Gastroesophageal sphincter (tissue), 4 donors: ENCODE data around the gene SLC2A13. TPM values are rescaled to one million over a fixed set of nuclear protein-coding genes. Genes with fewer than 3 reads are reported as not detected.

ENCODE experiments used
- ATAC-seq: fragments of 150-250 bp; one replicate; pipeline ENCODE4 v1.9.1; 2016; ENCODE audit warnings: mild to moderate bottlenecking, moderate library complexity
- H3K27ac ChIP-seq, 4 donors: fragments of 200-600 bp; sonication (generic) in 3 of 4; 1 replicate in 3 of 4; 2 replicates in 1 of 4; pipeline ENCODE4 v1.5.1; 2016 to 2019
- H3K27me3 ChIP-seq: fragments of 200-600 bp; sonication (generic); one replicate; pipeline ENCODE4 v1.5.1; 2019
- H3K36me3 ChIP-seq, 2 donors: fragments of 200-600 bp; sonication (generic); one replicate each; pipeline ENCODE4 v1.5.1; 2019; ENCODE audit warnings: control low read depth in 1 of 2
- H3K4me1 ChIP-seq, 3 donors: fragments of 200-600 bp; sonication (generic); 1 replicate in 2 of 3; 2 replicates in 1 of 3; pipeline ENCODE4 v1.5.1; 2016 to 2019; ENCODE audit warnings: control low read depth in 2 of 3
- H3K4me3 ChIP-seq, 2 donors: fragments of 200-600 bp; sonication (generic); one replicate each; pipeline ENCODE4 v1.5.1; 2019; ENCODE audit warnings: mild to moderate bottlenecking in 1 of 2, moderate library complexity in 1 of 2
- H3K9me3 ChIP-seq, 3 donors: fragments of 200-600 bp; sonication (generic); one replicate each; pipeline ENCODE4 v1.5.1; 2017 to 2019; ENCODE audit warnings: control low read depth in 2 of 3
- CTCF ChIP-seq, 4 experiments: fragments of 200-600 bp in 2 of 4; fragments of 450-650 bp in 2 of 4; sonication (generic) in 1 of 4; IDR thresholded peaks; one replicate each; pipeline ENCODE4 v1.5.1; 2017 to 2019; ENCODE audit warnings: antibody characterized with exemption in 4 of 4, mild to moderate bottlenecking in 2 of 4, moderate library complexity in 2 of 4
- EP300 ChIP-seq: sonication (generic); formaldehyde crosslinking; IDR thresholded peaks from one replicate; pipeline ENCODE4 v1.6.1; 2017; ENCODE audit warnings: antibody characterized with exemption, mild to moderate bottlenecking
- POLR2A ChIP-seq, 2 donors: fragments of 450-650 bp; IDR thresholded peaks; one replicate each; pipeline ENCODE4 v1.6.1; 2017; ENCODE audit warnings: antibody characterized with exemption in 2 of 2, mild to moderate bottlenecking in 2 of 2, moderate library complexity in 1 of 2
- POLR2AphosphoS5 ChIP-seq: sonication (generic); formaldehyde crosslinking; IDR thresholded peaks from one replicate; pipeline ENCODE4 v1.6.1; 2017; ENCODE audit warnings: antibody characterized with exemption
- WGBS, 2 donors: methylation state at CpG; one replicate each; pipeline ENCODE4 v1.1.5; 2018; ENCODE audit warnings: low coverage in 1 of 2; 5-methylcytosine and 5-hydroxymethylcytosine counted together
- total RNA-seq, 4 donors: library from RNA; depleted of rRNA; stranded (reverse); fragments of >200 nt; gene quantifications; one replicate each; pipeline ENCODE4 v1.1.0, GENCODE V29; 2016

SLC2A13 gene
- total RNA-seq, 4 donors from 2014 or later, result 20.4 to 38.3 (median 22.3) TPM

GRCh38 chr12:40101747-40102146, 4.1 kb downstream of the SLC2A13 start:
- no peak for TF ChIP-seq POLR2AphosphoS5
- H3K27me3 ChIP-seq, result no peaks in the 10 kb centered on the region
- H3K4me1 ChIP-seq, result peaks cover 0 to 50% (median 3%) of the 10 kb centered on the region in 3 donors
- no peak overlapping the region for H3K27ac ChIP-seq
- H3K9me3 ChIP-seq, result no peaks in the 10 kb centered on the region
- 82 to 93% methylated on average over 1 of the region's 1 CpG for WGBS, 2 donors
- H3K36me3 ChIP-seq, result no peaks in the 10 kb centered on the region
- H3K4me3 ChIP-seq, result no peak overlapping the region
- no peak for ATAC-seq

- Histone ChIP-seq H3K27me3 (no peaks in the 10 kb centered on the region), H3K36me3 (no peaks in the 10 kb centered on the region), H3K9me3 (no peaks in the 10 kb centered on the region), H3K4me1 (peaks cover 0 to 37% (median 0%) of the 10 kb centered on the region in 3 donors), H3K27ac (no peak overlapping the region), H3K4me3 (no peak overlapping the region)
- 30 to 32% methylated on average over 3 of the region's 3 CpGs for WGBS, 2 donors
- ATAC-seq, result no peak
- no peak for TF ChIP-seq CTCF (IDR thresholded peaks at IDR 0.05)
- no peak for TF ChIP-seq POLR2AphosphoS5
Observed at GRCh38 chr12:40099423-40099853, 6.4 kb downstream of the SLC2A13 start.

- Histone ChIP-seq H3K4me3 (no peak overlapping the region), H3K27ac (no peak overlapping the region), H3K9me3 (no peaks in the 10 kb centered on the region), H3K4me1 (peaks cover 0 to 29% (median 0%) of the 10 kb centered on the region in 3 donors), H3K27me3 (no peaks in the 10 kb centered on the region), H3K36me3 (no peaks in the 10 kb centered on the region)
- no peak for TF ChIP-seq POLR2AphosphoS5
- 93 to 95% methylated on average over 8 of the region's 11 CpGs for WGBS, 2 donors
- no peak for ATAC-seq
Observed at GRCh38 chr12:40098406-40099145, 7.3 kb downstream of the SLC2A13 start.

- TF ChIP-seq CTCF (IDR thresholded peaks at IDR 0.05), result no peak
- TF ChIP-seq POLR2A (IDR thresholded peaks at IDR 0.05), result no peak
- TF ChIP-seq EP300, result no peak
- no peak for TF ChIP-seq POLR2AphosphoS5
- WGBS, 2 donors, result 96 to 100% methylated on average over 2 to 4 of the region's 4 CpGs
- no peaks in the 10 kb centered on the region for H3K9me3 ChIP-seq
- H3K27ac ChIP-seq, result no peak overlapping the region
- H3K4me3 ChIP-seq, result no peak overlapping the region
- no peak for ATAC-seq
- H3K27me3 ChIP-seq, result no peaks in the 10 kb centered on the region
- no peaks in the 10 kb centered on the region for H3K36me3 ChIP-seq
- H3K4me1 ChIP-seq, result no peaks in the 10 kb centered on the region
Observed at GRCh38 chr12:40093512-40093911, 12.4 kb downstream of the SLC2A13 start.

- no peaks in the 10 kb centered on the region for H3K27me3 ChIP-seq
- no peaks in the 10 kb centered on the region for H3K9me3 ChIP-seq
- H3K27ac ChIP-seq, result no peak overlapping the region
- no peaks in the 10 kb centered on the region for H3K4me1 ChIP-seq
- H3K36me3 ChIP-seq, result peaks cover 0 to 4% of the 10 kb centered on the region in 2 donors
- 93 to 100% methylated on average over 2 to 4 of the region's 4 CpGs for WGBS, 2 donors
- H3K4me3 ChIP-seq, result no peak overlapping the region
- TF ChIP-seq EP300 (no peak), POLR2AphosphoS5 (no peak), CTCF (IDR thresholded peaks at IDR 0.05) (no peak), POLR2A (IDR thresholded peaks at IDR 0.05) (no peak)
- no peak for ATAC-seq
Observed at GRCh38 chr12:40086471-40086870, 19.4 kb downstream of the SLC2A13 start.

GRCh38 chr12:40078266-40078665, 27.6 kb downstream of the SLC2A13 start:
- 91 to 94% methylated on average over 2 of the region's 2 CpGs for WGBS, 2 donors
- no peak overlapping the region for H3K4me3 ChIP-seq
- H3K4me1 ChIP-seq, result no peaks in the 10 kb centered on the region
- H3K27me3 ChIP-seq, result no peaks in the 10 kb centered on the region
- ATAC-seq, result no peak
- H3K9me3 ChIP-seq, result no peaks in the 10 kb centered on the region
- H3K36me3 ChIP-seq, result no peaks in the 10 kb centered on the region
- no peak for TF ChIP-seq POLR2A (IDR thresholded peaks at IDR 0.05)
- TF ChIP-seq EP300, result no peak
- no peak for TF ChIP-seq CTCF (IDR thresholded peaks at IDR 0.05)
- TF ChIP-seq POLR2AphosphoS5, result no peak
- no peak overlapping the region for H3K27ac ChIP-seq
